Measurements from ENCODE around the gene INTU.

DNA sequence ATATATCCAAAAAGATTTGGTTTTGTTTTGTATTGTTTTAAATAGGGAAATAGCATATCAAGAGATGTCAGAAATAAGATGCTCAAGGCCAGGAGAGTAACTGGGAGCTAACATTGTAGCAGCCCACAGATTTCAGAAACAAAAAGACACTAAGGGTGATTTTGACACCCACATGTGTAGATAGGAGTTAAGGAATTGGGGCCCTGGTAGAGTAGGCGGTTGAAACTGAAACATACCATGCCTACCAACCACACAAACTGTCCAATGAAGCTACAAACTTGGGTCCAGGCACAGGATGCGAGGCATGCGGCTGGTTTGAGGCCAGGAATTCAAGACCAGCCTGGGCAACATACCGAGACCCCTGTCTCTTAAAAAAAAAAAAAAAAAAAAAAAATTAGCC lies 143.1 kb downstream of the INTU start:
- TF ChIP-seq ZNF274 (IDR thresholded peaks at IDR 0.05; ENCODE audit: low read depth, low read length) (no peak), YY1 (IDR thresholded peaks at IDR 0.05; ENCODE audit: insufficient read depth, insufficient read length) (no peak)
